T1000 (cell line): ENCODE measurements around the gene ADARB2.
"Not testable (repeated sequence)": the region's sequence is repeated elsewhere in the genome, so short reads cannot be mapped to it uniquely, and the experiment has no call there.

Experiments
- DNase-seq: peaks from one replicate; lab custom pipeline; 2025; ENCODE audit warnings: mixed read lengths; lab: John Stamatoyannopoulos, UW

Gene ADARB2

GRCh38 chr10:1347962-1348772 is 389.2 kb downstream of the ADARB2 start:
- no peak for DNase-seq

- no peak for DNase-seq
Measured at GRCh38 chr10:1347525-1347924, 389.8 kb downstream of the ADARB2 start.

- no peak for DNase-seq
Measured at GRCh38 chr10:1346201-1346600, 391.1 kb downstream of the ADARB2 start.

DNA sequence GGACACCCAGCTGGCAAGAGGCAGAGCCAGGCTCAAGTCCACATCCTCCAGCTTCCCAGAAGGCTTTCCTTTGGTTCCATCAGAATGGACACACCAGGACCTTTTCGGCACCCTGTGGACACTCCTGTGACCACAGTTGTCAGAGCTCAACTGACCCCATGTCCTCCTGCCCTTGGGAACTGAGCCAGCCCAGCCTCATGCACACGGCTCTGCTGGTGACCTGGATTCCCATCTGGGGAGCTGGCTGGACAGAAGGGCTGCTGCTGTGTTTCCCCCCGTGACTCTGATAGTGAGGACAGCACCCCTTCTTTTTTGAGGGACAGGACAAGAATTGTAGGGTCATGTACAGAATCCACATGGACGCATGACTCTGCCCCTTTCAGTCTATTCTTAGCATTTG is 392.0 kb downstream of the ADARB2 start:
- DNase-seq: no peak

DNA sequence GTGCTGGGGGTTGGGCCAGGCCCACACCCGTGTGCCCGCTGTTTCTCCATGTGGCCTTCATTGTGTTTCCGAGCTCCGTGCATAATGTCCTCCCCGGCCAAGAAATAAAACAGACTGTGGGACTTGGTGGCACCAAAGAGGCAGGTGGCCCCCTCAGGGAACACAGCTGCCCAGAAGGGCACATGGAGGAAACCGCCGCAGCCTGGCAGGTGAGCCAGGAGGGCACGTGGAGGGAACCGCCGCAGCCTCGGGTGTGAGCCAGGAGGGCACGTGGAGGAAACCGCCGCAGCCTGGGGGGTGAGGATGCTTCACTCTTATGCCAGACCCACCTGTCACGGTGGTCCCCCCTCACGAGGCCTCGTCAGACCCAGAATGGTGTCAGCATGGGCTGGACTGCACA is 392.5 kb downstream of the ADARB2 start:
- DNase-seq: no peak

DNA sequence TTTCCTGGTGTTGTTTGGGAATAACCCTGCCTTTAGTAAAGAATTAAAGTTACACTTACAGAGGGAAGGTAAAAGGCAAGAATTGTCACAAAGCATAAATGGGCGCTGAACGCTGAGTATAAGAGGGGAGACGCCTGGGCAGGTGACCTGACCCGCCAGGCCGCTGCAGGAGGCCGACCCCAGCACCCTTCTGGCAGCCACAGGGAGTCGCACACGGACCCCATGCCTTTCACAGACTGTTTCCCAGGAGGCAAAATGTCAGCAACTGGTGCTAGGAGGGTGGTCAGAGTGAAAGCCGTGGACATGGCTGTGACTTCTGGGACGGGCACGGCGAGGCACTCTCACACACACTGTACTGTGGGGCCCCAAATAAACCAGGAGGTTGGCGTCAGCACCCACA is 392.9 kb downstream of the ADARB2 start:
- no peak for DNase-seq

DNA sequence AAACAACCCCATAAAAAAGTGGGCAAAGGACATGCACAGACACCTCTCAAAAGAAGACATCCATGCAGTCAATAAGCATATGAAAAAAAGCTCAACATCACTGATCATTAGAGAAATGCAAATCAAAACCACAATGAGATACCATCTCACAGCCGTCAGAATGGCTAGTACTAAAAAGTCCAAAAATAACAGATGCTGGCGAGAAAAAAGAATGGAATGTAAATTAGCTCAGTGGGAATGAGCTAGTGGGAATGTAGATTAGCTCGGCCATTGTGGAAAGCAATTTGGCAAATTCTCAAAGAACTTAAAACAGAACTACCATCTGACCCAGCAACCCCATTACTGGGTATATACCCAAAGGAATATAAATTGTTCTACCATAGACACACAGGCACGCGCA is 394.1 kb downstream of the ADARB2 start:
- no peak for DNase-seq

GRCh38 chr10:1341052-1341451 is 396.3 kb downstream of the ADARB2 start:
- not testable (repeated sequence) for DNase-seq

- no peak for DNase-seq
Measured at GRCh38 chr10:1339396-1339795, 397.9 kb downstream of the ADARB2 start.

GRCh38 chr10:1335642-1336041 is 401.7 kb downstream of the ADARB2 start:
- no peak for DNase-seq

- DNase-seq: no peak
Measured at GRCh38 chr10:1333981-1334380, 403.3 kb downstream of the ADARB2 start.

- no peak for DNase-seq
Measured at GRCh38 chr10:1331560-1331959, 405.8 kb downstream of the ADARB2 start.

- no peak for DNase-seq
Measured at GRCh38 chr10:1329622-1330021, 407.7 kb downstream of the ADARB2 start.

DNA sequence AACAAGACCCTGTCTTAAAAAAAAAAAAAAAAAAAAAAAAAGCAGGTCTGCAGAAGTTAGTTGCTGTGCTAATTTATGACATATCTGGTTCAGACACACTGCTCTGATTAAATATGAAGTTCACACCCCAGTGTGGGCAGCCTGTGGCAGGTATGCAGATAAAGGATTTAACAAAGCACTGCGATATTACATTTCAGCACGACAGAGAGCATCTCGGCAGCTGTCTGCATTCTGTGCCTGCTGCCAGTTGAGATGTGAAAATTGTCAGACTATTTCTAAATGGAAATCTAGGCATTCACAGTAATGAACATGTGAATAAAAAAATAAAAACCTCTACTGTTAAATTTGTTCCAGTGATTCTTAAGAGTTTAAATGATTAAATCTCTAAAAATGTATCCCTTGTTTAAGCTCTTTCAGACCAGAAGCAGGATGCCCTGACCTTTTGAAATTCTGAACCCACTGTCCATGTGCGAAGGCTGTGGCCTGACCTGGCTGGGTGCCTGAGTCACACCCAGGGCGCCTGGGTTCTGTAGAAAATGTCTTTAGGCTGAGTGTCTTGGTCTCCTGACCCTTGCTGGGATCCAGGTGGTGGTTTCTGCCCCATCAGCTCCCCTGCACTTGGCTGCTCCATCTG is 408.2 kb downstream of the ADARB2 start:
- DNase-seq: no peak

- DNase-seq: no peak
Measured at GRCh38 chr10:1328161-1328823, 409.0 kb downstream of the ADARB2 start.

- no peak for DNase-seq
Measured at GRCh38 chr10:1327759-1328158, 409.6 kb downstream of the ADARB2 start.

DNA sequence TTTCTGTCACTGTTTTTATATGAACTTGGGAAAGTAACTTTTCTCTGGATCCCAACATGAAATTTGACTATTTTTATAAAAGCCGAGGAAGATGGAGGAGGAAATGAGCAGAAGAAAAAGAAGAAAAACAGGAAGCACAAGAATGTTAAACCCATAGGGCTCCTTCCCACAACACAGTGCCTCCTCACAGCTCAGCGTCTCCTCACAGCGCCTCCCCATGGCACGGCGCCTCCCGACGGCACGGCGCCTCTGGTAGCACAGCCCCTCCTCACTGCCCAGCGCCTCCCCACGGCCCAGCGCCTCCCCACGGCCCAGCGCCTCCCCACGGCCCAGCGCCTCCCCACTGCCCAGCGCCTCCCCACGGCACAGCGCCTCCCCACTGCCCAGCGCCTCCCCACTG is 410.8 kb downstream of the ADARB2 start:
- not testable (repeated sequence) for DNase-seq

- no peak for DNase-seq
Measured at GRCh38 chr10:1324903-1325302, 412.4 kb downstream of the ADARB2 start.

DNA sequence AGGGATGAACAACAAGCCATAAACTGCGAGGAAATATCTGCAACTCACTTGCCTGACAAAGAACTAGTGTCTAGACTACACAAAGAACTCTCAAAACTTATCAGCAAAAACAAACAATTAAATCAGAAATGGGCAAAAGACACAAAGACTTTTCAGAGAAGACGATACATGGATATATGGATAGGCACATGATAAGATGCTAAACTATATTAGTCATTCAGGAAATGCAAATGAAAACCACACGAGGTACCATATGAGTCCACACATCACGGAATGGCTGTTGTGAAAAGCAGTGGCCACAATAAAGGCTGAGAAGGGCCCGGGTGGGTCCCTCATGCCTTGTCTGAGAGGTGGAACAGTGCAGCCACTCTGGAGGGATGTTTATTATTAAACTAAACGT is 413.4 kb downstream of the ADARB2 start:
- no peak for DNase-seq

DNA sequence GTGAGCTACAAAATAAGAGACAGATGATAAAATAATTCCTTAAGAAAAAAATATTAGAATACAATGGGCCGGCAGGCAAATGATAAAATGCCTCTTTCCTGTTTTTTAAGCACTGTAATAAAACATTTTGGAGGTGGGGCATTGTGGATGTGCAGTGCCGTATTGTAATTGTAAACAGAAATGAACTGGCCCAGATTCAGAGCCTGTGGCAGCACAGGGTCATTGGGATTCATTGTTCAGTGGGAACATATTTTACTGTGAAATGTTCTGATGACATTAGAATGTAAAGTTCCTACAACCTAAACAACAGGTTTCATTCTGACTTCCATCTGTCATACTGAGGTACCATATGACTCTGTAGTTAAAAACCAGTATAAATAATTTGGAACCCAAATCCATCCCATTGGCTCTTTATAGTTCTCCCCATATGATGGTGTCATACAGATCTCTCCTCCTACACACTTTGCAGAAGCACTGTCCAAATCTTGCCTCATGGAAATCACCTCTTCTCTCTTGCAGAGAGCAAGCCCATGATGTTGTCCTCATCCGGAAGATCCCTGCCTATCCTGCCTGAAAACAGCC is 416.5 kb downstream of the ADARB2 start:
- DNase-seq: no peak

GRCh38 chr10:1316809-1317143 is 420.5 kb downstream of the ADARB2 start:
- no peak for DNase-seq

- no peak for DNase-seq
Measured at GRCh38 chr10:1316121-1316808, 421.1 kb downstream of the ADARB2 start.
